Activated CD4-positive, alpha-beta T cell treated with anti-CD3 and anti-CD28 coated beads, Interleukin-2, amount 50 U/mL, for 48 hours (primary cell): ENCODE measurements around the gene TMUB1.

Experiments used
- DNase-seq, 2 experiments: peaks; one replicate each; pipeline ENCODE4 v3.0.0-alpha.2; 2020

The TMUB1 gene

DNA sequence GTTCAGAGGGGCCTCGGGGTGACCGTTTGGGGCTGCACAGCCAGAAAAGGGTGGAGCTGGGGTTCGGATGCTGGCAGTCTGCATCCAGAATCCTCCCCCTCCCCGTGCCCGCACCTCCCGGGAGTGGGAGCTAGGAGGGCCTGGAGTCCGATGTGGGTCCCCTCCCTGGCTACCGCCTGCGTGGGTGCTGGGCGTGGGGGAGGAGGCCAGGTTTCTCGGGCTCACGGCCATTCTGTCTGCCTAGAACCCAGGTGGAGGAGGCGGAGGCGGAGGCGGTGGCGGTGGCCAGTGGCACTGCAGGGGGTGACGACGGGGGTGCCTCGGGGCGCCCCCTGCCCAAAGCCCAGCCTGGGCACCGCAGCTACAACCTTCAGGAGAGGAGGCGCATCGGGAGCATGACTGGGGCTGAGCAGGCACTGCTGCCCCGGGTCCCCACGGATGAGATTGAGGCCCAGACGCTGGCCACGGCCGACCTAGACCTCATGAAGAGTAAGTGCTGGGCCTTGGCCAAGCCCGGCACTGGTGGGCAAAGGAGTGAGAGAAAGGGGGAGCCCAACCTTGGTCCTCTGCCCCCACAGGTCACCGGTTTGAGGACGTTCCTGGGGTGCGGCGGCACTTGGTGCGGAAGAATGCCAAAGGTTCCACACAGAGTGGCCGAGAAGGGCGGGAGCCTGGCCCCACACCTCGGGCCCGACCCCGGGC lies 16.9 kb downstream of the TMUB1 start:
- DNase-seq: no peak

DNA sequence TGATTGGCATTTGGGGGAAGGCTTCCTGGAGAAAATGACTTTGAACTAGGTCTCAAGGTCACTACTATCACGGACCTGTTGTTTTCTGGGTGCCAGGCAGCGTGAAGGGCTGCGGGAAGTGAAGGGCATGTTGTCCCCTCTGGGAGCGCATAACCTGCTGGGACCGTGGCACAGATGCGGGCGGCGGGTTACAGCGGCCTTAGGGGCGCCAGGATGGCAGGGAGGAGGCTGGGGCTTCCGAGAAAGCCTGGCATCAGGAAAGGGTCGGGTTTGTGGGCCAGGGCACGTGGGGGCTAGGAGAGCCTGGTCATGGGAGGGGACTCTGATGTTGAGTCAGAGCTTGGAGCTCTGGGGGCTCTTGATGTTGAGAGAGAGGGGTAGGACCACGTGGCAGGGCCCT lies 17.8 kb downstream of the TMUB1 start:
- DNase-seq: no peak

DNA sequence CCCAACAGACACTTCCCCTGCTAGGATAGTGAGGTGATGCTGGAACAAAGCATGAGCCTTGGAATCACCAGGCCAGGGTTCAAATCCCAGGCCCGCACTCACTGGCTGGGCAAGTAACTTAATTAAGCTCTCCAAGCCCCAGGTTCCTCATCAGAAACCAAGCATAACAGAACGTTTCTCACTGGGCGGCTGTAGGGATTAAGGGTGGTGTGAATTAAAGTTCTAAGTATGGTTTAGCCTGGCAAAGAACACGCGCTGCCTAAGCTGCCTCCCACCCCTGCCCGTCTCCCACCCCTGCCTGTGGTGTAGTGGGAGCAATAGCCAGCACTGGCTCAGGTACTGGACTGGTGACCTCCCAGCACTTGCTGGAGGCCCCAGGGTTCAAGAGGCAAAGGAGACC lies 18.3 kb downstream of the TMUB1 start:
- DNase-seq: no peak

DNA sequence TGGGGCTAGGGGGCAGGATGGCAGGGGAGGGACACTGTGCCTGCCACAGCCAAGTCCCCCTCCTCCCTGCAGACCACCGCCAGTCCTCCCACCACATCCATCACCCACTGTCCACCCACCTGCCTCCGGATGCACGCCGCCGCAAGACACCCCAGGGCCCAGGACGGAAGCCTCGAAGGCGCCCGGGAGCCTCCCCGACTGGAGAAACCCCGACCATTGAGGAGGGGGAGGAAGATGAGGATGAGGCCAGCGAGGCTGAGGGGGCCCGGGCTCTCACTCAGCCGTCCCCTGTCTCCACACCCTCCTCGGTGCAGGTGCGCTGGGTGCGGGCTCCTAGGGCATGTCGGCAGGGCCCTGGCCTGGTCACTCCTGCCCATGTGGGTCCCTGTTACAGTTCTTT lies 18.8 kb downstream of the TMUB1 start:
- no peak for DNase-seq

DNA sequence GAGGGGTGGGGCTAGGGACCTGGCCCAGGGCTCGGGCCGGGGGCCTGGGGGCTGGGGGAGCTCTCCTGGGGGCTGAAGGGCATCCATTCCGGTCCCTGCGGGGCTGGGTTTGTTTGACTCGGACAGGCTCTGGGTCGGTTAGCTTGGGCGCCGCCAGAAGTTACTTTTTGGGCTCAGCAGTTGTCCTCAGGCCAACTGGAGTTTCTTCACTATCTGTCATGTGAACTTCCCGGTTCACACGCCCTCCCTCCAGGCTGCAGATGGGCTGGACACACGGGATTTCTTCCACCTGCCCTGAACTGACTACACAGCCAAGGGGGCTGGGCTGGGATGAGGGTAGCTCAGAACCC lies 20.1 kb downstream of the TMUB1 start:
- DNase-seq: no peak

DNA sequence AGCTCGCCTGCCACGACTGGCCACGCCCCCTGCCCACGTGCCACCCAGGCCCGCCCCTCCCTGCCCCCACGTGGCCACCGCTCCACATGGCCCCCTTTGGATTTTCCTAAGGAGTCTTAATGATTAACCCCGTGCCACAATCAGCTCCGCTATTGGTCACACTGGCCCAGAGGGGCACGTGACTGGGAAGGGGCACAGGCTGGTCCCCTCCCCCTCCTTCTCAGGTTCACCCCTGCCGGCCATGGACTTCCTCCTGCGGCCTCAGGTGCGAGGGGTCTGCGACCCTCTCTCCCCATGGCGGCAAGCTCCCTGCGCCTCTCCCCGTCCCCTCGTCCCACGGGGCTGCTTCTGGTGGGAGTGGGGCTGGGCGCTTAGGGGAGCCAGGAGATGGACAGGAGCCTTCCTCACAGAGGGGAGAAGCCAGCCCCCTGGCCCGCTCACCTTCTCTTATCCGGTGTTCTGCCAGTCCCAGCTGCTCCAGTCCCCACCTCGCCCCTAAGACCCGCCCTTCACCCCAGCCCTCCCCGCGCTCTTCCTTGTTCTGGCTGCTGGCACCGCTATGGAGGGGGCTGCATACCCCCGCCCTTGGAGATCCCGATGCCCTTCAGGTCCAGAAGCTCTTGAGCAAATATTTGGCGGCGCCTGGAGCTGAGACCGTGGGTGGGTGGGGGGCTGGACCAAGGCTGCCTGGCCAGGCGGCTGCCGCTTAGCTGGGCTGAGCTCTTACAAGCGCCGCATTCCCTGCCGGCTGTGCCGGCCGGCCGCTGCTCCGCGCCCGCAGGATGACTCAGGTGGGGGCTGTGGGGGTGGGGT lies 20.7 kb downstream of the TMUB1 start:
- DNase-seq: no peak

DNA sequence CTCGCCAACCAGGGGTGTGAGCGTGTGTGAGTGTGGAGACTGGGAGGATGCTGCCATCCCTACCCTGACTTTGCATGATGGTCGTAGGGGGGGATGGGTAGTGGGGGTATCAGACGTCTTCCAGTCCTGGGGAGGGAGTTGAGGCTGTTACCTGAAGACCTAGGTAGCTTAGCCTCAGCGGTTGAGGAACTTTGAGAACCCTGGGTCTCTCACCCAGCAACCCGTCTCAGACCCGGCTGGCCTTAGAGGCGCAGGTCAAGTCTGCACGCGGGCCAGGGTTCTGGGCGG lies 21.2 kb downstream of the TMUB1 start:
- DNase-seq: no peak

DNA sequence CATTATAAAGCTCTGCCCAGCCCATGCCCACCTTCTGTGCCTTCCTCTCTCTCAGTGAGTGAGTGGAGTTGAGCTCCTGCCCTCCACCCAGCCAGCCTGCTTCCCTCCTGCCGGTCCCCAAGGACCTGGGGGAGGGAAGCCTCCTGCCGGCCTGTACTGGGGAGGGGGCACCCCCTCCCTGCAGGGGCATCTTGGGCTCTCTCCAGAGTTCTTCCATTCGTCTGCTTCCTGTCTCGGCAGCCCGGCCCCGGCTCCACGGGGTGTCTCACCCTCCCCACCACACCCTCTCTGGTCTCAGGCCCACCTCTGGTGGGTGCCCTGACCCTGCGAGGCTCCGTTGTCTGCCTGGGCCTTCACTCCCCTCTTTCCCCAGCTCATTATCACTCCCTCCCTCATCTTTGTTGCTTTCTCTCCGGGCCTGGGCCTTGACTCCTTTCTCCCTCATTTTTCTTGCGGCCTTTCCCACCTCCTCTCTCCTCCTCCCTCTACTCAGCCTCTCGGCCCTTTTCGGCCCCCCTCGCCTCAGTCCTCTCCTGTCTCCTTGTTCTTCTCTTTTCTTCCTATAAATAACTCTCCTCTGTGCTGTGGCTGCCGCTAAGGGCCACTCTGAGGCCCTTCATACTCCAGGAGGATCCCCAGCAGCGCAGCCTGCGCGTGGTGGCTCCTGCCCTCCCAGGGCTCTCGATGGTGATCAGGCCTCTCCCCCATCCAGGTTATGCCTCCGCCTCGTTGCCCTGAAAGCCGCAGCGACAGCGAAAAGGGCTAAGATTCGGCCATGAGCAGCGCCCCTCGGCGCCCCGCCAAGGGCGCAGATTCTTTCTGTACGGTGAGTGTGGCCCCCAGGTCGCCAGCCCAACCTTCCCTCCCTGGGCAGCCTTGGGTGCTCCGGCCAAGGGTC lies 21.8 kb downstream of the TMUB1 start:
- no peak for DNase-seq

DNA sequence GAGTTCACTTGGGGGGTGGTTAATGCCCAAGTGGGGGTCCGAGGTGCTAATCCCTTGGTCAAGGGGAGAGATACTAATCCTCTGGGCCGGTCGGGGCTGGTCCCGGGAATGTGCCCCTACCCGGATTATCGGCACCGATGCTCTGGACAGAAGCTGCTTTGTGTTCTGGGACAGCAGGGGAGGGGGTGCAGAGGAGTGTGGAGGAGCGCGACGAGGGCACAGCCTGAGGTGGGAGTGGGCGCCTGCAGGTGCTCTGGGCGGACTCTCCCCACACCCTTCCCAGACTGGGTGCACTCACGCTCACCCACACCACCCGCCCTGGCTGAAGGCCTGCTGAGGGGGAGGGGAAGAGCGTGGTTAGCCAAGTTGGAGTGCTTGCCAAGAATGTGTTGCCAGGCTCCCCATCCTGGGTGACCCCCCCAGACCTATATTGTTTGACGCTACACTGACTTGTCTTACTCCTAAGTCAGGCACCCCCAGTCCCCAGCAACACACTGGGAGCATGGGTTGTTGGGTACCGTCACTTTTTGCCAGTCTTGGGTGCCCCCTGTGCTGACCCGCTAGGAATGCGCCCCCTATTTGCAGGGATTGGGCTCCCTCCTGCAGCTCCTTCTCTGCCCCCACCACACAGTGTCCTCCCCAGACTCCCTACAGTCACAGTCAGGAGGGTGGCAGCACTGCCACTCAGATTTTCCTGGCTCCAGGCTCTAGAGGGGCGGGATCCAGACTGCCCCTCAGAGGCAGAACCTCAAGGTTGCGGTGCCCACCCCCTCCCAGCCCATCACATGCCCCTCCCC lies 22.7 kb downstream of the TMUB1 start:
- peak in 1 of 2 experiments; percentile 34 for DNase-seq

DNA sequence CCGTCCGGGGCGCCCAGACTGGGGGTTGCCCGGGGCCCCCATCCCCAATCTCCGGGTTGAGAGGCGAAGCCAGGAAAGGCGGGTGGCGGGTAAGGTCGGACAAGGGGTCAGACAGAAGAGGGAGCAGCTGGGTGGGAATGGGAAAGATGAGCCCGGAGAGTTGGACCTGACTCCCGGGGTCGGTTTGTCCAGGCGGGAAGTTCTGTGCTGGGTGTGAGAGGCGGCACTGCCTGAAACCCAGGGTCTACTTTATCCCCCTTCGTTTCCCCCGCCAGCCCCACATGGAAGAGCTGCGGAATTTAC lies 23.2 kb downstream of the TMUB1 start:
- no peak for DNase-seq

DNA sequence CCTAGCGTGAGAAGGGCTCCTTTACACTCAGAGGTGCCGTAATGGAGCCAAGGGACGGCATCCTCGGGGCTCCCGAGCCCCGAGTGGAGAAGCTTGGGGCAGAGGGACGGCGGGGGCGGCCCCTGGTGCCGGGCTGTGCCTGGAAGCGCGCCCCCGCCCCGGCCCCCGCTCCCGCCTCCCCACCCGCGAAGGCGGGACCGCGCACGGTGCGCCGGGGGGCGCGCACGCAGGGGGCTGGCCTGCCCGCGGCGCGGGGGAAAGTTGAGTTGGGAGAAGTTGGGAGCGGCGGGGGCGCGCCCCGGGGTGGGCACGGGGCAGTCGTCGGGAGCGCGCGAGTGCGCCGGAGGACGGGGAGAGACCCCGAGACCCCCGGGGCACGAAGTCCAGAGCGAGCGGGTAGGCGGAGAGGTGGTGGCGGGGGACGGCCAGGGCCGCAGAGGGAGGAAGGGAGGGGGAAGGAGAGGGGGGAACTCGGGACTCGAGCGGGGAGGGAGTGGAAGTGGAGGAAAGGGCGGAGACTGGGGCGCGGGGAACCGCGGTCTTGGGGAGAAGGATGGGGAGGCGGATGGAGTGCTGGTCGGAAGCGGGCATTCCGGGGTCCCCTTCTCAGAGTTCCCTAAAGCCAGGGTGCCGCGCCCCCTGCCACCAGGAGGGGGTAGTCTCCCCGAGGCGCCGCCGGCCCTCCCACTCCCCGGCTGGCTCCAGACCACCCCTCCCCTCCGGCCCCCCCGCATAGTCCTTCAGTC lies 23.8 kb downstream of the TMUB1 start, which contains the start of gene SLC4A2:
Gene SLC4A2, plus strand, starts transcription at position 223 of the 746 bp plus-strand sequence. CDS start 2,399 bp downstream, outside the sequence.
- peak; percentile 73 to 78 for DNase-seq

DNA sequence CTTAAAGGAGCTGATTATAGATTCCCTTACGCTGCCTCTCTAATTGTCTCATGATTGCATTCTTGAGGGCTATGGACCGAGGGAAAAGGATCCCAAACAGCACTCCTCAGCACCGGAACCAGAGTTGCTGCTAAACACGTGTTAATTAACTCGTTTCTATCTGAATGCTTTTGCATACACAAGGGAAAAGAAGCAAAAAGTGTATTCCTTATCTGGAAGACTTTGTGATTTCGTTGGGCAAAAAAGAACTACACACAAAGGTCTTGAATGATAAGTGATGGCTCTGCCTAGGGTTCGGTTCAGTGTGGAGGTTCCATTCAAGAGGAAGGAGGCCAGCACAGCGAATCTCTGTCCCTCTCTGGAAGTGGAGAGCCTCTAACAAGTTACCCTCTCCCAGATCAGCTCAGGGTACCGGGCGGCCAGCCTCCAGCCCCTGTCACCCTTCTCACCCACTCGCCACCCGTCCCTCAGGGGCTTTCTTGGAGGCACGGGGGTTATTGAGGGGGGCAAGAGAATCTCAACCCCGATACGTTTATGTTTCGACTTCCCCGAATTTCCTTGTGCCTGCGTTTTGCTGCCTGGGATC lies 24.4 kb downstream of the TMUB1 start:
- peak; percentile 28 to 41 for DNase-seq

DNA sequence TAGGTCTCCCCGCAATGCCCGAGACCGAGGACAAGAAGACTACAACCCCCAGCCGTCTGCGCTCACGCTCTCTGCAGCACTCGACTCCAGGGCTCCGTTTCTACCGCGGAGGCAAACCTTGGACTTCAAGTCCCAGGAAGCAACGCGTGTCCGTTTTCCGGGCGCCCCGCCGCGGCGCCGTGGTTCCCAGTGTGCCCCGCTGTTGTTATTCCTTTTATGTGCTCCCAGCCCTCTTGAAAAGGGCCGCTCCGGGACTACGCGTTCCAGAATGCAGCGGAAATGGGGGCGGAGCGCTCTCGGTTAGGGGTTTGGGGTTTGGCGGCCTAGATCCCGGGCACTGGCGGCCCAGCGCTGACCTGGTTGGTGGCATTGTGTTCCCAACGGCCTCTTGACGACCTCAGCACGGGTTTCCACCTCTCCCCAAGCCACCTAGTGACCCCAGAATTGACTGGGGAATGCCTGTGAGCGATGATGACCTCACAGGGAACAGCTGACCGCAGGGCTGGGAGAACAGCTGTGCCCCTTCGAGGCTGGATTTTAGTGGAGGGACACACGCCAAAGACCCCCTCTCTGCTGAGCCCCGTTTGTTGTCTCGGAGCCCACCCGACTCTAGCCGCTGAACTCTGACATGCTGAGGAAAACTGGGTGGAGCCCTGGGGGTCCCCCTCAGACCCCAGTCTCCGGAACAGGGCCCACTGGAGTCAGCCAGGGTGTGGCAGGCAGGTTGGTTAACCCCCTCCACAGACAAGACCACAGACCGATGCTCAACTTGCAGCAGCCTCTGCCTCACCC lies 25.1 kb downstream of the TMUB1 start:
- peak; percentile 95 to 98 for DNase-seq

DNA sequence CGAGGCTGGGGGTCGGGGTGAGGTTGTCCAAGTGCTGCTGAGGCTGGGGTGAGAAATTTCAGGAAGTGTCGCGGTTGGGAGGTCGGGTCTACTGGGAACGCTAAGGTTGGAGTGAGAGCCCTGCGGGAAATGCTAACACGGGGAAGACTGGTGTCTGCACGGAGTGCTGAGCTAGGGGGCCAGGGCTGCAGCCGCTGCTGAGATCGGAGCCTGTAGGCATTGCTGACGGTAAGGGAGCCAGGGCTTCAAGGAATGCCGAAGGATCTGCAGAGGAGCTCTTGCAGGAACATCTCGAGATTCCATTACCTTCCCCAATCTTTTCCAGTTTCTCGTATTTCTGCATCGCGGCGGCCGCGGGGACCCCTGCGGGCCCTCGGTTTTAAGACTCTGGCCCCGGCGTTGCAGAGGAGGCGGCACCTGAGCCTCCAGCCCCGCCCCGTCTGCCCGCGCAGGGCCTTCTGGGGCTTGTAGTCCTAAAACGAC lies 25.7 kb downstream of the TMUB1 start, which contains the start of gene CDK5:
Gene CDK5, minus strand, starts transcription at position 392 of the 483 bp plus-strand sequence. Its CDS starts 49 bp downstream, at position 343.
- DNase-seq: no peak

DNA sequence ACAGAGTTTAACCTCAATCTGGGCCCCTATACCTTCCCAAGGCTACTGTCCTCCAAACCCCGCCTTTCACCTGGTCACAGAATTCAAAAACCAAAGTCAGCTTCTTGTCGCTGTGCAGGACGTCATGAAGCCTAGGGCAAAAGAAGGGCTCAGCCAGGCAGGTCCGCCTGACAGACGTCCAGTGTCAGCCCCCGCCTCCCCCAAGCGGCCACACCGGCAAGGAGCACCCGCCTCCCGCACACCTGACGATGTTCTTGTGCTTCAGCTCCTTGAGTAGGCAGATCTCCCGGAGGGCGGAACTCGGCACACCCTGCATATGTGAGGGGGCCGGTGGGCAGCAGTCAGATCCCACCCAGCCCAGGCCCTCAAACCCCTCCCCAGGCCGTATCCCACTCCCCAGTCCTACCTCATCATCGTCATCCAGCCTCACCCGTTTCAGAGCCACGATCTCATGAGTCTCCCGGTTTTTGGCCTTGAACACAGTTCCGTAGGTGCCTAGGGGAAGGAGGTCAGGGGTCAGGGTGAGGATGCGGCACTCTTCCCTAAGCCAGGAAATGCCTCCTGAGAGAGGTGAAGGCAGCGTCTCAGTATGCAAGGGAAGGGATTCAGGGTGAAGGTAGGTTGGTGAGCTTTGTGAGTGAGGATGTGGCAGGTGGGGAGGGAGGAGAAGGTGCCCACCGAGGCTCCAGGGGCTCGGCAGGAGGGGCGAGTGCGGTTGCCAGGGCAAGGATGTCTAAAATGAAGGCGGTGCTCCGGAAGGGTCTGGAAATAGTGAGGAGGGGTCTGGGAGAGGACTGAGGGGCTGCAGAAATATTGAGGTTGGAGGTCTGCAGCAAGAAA lies 26.4 kb downstream of the TMUB1 start:
- DNase-seq: no peak

DNA sequence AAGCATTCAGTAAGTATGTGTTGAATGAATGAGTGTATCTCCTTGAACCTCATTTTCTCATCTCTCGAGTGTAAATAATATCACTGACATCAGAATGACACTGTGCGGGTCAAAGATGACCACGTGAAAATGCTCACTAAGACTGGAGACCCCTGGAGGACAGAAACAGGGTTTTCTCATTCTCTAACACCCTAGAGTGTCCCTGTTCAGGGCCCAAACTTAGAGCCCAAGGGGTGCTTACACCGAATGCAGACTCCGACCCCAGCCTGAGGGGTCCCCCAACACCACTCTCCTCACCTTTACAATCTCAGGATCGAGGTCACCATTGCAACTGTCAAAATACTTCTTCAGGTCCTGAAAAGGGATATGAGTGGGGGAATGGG lies 27.0 kb downstream of the TMUB1 start:
- DNase-seq: no peak

DNA sequence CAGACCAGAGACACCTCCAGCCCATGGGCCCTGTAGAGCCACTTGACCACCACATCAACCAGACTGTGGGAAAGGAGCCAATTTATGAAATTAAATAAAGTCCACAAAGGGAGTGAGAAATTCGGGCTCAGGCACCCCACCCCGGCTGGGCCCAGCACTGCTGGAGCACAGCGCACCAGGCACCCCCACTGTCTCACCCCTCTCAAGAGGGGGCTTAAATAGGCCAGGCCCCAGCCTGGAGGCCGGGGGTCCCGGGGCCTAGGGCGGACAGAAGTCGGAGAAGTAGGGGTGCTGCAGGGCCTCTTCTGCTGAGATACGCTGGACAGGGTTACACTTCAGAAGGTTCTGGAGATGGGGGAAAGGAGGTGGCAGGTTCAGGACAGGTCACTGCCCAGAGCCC lies 29.5 kb downstream of the TMUB1 start:
- DNase-seq: no peak

DNA sequence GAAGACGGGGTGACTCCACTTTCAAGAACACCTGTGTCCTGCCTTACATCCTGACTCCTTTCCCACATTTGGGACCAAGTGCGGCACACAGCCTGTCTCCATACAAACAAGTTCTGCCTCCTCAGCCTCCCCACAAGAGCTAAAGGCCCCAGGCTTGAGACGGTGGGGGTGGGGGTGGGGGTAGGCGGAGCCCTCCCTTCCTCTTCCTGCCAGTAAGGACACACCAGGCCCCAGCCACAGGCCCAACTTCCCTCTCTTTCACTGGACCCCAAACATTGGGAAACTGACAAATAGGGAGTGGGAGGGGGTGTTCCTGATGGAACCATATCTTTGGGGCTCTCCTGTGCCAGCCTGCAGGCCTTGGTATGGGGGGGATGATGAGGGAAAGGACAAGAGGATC lies 30.2 kb downstream of the TMUB1 start:
- no peak for DNase-seq

DNA sequence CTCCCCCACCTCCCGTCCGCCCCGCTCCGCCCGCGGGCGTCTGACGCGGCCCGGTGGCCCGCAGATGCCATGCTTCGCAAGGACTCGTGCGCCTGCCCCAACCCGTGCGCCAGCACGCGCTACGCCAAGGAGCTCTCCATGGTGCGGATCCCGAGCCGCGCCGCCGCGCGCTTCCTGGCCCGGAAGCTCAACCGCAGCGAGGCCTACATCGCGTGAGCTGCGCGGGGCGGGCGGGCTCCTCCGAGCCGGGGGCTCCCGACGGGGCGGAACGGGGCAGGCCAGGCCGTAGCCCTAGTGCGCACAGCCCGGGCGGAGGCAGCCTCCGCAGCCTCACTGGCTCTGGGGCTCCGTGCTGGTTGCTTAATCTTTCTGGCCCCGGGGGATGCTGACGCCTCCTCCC lies 32.2 kb downstream of the TMUB1 start:
- DNase-seq: peak; percentile 45 to 55
